ENCODE data around the gene RPS6KB1. TPM values are rescaled to one million over a fixed set of nuclear protein-coding genes. Genes with fewer than 3 reads are reported as not detected.

The RPS6KB1 gene
- total and polyA plus RNA-seq, 9 of the 15 experiments (the other 6 are each of a cell fraction or from before 2014, with no cell fraction given) = 8.8 to 60.7 (median 35.1) TPM

DNA sequence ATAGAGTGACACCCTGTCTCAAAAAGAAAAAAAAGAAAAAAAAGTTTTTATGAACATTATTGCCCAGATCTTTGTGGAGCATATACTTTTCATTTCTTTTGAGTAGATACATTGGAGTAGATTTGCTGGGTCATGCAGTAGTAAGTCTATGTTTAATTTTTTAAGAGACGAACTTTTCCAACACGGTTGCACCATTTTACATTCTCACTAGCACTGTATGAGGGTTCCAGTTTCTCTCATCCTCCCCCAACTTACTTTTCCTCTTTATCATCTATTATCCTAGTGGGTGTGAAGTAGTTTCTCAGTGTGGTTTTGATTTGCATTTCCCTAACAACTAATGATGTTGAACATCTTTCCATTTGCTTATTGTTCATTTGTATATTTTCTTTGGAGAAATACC lies 10.5 kb downstream of the RPS6KB1 start:
- in situ Hi-C loops (cut with MboI) = no loop called here
- Histone ChIP-seq H3K79me2 (ENCODE audit: control insufficient read depth, insufficient read depth, low read length) (peaks cover 87% of the 10 kb centered on the region), H3K27me3 (ENCODE audit: control insufficient read depth in 2 of 2, insufficient read depth in 2 of 2, low read length in 2 of 2) (no peaks in the 10 kb centered on the region), H3K4me2 (ENCODE audit: insufficient read depth, low read length) (no peak overlapping the region), H4K20me1 (replicated peaks; ENCODE audit: control insufficient read depth, insufficient read depth, low read length) (no peaks in the 10 kb centered on the region), H2AFZ (ENCODE audit: low read depth, low read length) (no peak overlapping the region), H3K27ac (ENCODE audit: extremely low read depth, low read depth, low read length) (no peak overlapping the region), H3K9ac (ENCODE audit: insufficient read depth in 1 of 2, low read depth in 2 of 2, low read length in 2 of 2) (no peak overlapping the region), H3K9me1 (ENCODE audit: control insufficient read depth, insufficient read depth, low read length) (no peaks in the 10 kb centered on the region), H3K36me3 (ENCODE audit: control insufficient read depth, insufficient read depth, low read length) (peaks cover 38% of the 10 kb centered on the region; the same call in 1 of the 3 replicates), H3K4me1 (replicated peaks in 1 of 2; ENCODE audit: control insufficient read depth in 2 of 2, insufficient read depth in 2 of 2, low read length in 2 of 2) (peaks cover 2 to 5% of the 10 kb centered on the region in 2 experiments; a peak in 3 of 5 replicates), H3K9me3 (replicated peaks; ENCODE audit: control insufficient read depth, insufficient read depth, low read depth, low read length) (no peaks in the 10 kb centered on the region), H3K4me3 (no peak overlapping the region)
- CTCF ChIA-PET (ENCODE audit: low intra/inter-chr PET ratio) = no interaction called here
- POLR2A ChIA-PET = interaction anchor here (0.6 to 2.5 kb wide), 3 partner anchors 9 to 357 kb away, joined by 3 to 9 read pairs (median 3); partner anchors contain the start of genes RPS6KB1 and TUBD1
- no TSS peak for BruUV-seq (replicated peaks)
- 72% methylated on average over 2 of the region's 2 CpGs for WGBS (ENCODE audit: insufficient coverage, low coverage, missing lambda C conversion rate)
- ATAC-seq (no peak), DNase-seq (ENCODE audit: extremely low read depth in 1 of 4, low spot score in 3 of 4) (no peak), FAIRE-seq (peak; percentile 46)
- intact Hi-C loops (cut with micrococcal nuclease) = no loop called here
- TF ChIP-seq ZNF561 (CRISPR knock-in tag; conservative IDR thresholded peaks at IDR 0.05) = no peak
- TF ChIP-seq, protein P1, sequence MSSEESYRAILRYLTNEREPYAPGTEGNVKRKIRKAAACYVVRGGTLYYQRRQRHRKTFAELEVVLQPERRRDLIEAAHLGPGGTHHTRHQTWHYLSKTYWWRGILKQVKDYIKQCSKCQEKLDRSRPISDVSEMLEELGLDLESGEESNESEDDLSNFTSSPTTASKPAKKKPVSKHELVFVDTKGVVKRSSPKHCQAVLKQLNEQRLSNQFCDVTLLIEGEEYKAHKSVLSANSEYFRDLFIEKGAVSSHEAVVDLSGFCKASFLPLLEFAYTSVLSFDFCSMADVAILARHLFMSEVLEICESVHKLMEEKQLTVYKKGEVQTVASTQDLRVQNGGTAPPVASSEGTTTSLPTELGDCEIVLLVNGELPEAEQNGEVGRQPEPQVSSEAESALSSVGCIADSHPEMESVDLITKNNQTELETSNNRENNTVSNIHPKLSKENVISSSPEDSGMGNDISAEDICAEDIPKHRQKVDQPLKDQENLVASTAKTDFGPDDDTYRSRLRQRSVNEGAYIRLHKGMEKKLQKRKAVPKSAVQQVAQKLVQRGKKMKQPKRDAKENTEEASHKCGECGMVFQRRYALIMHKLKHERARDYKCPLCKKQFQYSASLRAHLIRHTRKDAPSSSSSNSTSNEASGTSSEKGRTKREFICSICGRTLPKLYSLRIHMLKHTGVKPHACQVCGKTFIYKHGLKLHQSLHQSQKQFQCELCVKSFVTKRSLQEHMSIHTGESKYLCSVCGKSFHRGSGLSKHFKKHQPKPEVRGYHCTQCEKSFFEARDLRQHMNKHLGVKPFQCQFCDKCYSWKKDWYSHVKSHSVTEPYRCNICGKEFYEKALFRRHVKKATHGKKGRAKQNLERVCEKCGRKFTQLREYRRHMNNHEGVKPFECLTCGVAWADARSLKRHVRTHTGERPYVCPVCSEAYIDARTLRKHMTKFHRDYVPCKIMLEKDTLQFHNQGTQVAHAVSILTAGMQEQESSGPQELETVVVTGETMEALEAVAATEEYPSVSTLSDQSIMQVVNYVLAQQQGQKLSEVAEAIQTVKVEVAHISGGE (CRISPR knock-in tag; IDR thresholded peaks at IDR 0.05) = peak in 1 of 3 experiments; percentile 84; a peak in 2 of 6 replicates
